HG03558 (cell line): ENCODE measurements around the gene RPP25.
A peak's percentile ranks its signal among the peaks of the same experiment; 100 is the strongest.
"Not testable (repeated sequence)": the region's sequence is repeated elsewhere in the genome, so short reads cannot be mapped to it uniquely, and the experiment has no call there.

ENCODE experiments used
- ATAC-seq: cut with Tn5 transposase; IDR thresholded peaks from one replicate; pipeline ENCODE4 v1.9.1; 2021; ENCODE audit warnings: moderate number of reproducible peaks; ENCODE audit not compliant: unreplicated experiment; ENCODE audit errors: extremely low read depth

RPP25 gene

DNA sequence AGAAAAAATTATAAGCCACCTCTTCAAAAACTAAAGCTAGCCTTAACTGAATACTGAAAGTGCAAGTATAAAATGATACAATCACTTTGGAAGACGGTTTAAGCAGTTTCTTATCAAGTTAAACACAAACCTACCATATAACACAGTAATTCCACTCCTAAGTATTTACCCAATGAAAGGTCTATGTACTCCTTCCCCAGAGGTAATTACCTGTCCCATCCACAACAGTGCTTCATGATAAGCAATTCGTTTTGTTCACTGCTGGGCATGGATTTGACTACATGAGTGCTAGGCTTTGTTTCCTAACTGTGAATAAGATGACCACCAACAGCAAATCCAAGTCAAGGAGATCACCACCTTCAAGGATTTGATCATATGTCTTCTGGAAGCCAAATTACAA lies 23.0 kb downstream of the RPP25 start:
- ATAC-seq, result no peak

DNA sequence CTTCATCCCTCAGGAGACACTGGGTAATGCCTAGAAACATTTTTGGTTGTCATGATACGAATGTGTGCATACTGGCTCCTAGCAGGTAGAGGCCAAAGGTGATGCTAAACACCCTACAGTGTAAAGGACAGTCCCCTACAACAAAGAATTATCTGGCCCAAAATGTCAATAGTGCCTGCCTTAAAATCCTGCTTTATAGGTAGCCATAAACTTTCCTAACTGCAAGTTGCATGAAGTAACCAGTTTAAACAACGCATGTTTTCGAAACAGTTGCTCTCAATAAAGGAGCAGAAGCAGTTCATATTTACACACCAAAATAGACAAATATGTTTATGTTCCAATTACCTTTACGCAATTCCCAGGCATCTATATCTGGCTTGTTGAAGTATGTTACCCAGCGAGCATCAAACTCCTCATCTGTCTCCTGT lies 27.8 kb downstream of the RPP25 start:
- ATAC-seq, result no peak

DNA sequence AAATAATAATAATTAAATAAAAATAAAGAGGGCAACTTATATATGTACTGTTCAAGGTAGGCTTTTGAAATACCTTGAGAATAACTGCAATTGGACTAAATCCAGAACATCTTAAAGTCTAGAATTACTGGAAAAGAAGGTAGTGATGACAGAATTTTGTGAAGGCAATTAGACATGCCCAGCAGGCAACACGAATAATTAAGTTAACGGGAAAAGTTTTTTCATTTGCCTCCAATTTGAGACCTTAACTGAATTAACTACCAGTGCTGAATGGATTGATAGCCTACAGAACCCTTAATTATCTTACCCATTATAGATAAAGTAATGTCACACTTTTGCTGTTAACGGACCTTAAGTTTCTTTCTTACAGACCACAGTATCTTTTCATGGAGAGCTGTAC lies 32.0 kb downstream of the RPP25 start:
- ATAC-seq, result no peak

DNA sequence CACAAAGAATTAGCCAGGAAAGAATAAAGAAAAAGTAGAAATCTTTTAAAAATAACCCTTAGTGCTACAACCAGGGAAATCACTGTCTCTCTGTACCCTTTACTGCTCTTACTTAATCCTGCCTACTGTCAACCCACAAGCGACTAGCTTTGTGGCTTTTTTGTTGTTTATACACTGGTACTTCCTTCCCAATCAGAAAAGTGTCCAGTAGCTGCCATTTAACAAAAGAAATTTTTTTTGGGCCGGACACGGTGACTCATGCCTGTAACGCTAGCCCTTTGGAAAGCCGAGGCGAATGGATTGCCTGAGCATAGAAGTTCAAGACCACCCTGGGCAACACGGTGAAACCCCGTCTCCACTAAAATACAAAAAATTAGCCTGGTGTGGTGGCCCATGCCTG lies 36.1 kb downstream of the RPP25 start:
- no peak for ATAC-seq

- ATAC-seq, result no peak
Observed at GRCh38 chr15:74917676-74918075, 38.9 kb downstream of the RPP25 start.

GRCh38 chr15:74913799-74914198 lies 42.8 kb downstream of the RPP25 start:
- not testable (repeated sequence) for ATAC-seq

DNA sequence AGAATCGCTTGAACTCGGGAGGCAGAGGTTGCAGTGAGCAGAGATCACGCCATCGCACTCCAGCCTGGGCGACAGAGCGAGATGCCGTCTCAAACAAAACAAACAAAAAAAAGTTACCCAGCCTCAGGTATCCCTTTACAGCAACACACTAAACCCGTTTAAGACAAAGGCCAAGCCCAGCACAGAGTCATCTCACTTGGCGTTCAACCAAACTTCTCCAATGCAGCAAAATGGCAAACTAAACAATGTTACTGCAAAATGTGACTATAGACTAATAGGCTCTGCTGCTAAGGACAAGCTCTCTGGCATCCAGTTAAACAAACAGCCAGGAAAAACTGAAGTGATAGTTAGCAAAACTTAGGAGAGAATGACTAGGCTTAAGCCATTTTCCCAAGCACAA lies 43.5 kb downstream of the RPP25 start:
- no peak for ATAC-seq

- ATAC-seq, result no peak
Observed at GRCh38 chr15:74908635-74909034, 47.9 kb downstream of the RPP25 start.

GRCh38 chr15:74907163-74907870 lies 49.3 kb downstream of the RPP25 start:
- no peak for ATAC-seq

- peak; percentile 65 for ATAC-seq
Observed at GRCh38 chr15:74906450-74907162, 50.0 kb downstream of the RPP25 start, which contains the start of gene FAM219B. TSS of gene FAM219B (minus strand) at chr15:74906851. CDS start at chr15:74906800, 51 bp downstream.

GRCh38 chr15:74906067-74906449 lies 50.5 kb downstream of the RPP25 start:
- no peak for ATAC-seq
